HCT116 (cell line): ENCODE measurements around the gene TJP3. TPM values are rescaled to one million over a fixed set of nuclear protein-coding genes. Genes with fewer than 3 reads are reported as not detected.

Experiments used
- ATAC-seq: fragments of 200-7000 bp; cut with Tn5 transposase; 2 replicates; pipeline ENCODE4 v1.9.1; 2020; ENCODE audit warnings: mild to moderate bottlenecking, moderate library complexity
- BruUV-seq: library from RNA; stranded (reverse); fragments of 400-500 nt; replicated peaks from 2 replicates; lab custom pipeline; 2021; lab: Mats Ljungman, UMichigan
- CTCF ChIA-PET: fragments of 300-600 bp; sonication (Branson Sonifier 250); formaldehyde crosslinking; loops from one replicate; lab custom pipeline; 2021; ENCODE audit warnings: antibody characterized with exemption; lab: Charles Lee
- POLR2A ChIA-PET: fragments of 300-600, 350-600 bp; sonication (Branson Sonifier 250); formaldehyde crosslinking; loops from one replicate; lab custom pipeline; 2021; ENCODE audit warnings: antibody characterized with exemption; lab: Charles Lee
- RAD21 ChIA-PET, 2 experiments: fragments of 300-600 bp; sonication (Branson Sonifier 250); formaldehyde crosslinking; loops; one replicate each; lab custom pipeline; 2023; ENCODE audit warnings: low total read pairs in 2 of 2; ENCODE audit not compliant: uncharacterized antibody in 2 of 2, unreplicated experiment in 2 of 2, low non-redundant PET in 1 of 2; lab: Charles Lee
- DNase-seq: peaks from one replicate; pipeline ENCODE4 v3.0.0-alpha.2; 2010; ENCODE audit warnings: low read depth, low spot score
- H2AFZ ChIP-seq: fragments of 200-600 bp; shearing (Covaris generic), sonication (generic); 2 replicates; pipeline ENCODE4 v1.6.1; 2017; ENCODE audit warnings: low read depth, mixed run types, mixed read lengths, antibody characterized with exemption, low read length; ENCODE audit not compliant: poor library complexity, severe bottlenecking
- H3K27ac ChIP-seq: 2 replicates; pipeline ENCODE4 v1.5.1; 2012; ENCODE audit warnings: low read depth, low read length
- H3K27me3 ChIP-seq: fragments of 200-600 bp; sonication (generic); 2 replicates; pipeline ENCODE4 v1.6.1; 2016; ENCODE audit warnings: mixed run types, low read length, mixed read lengths; ENCODE audit not compliant: insufficient read depth
- H3K36me3 ChIP-seq, 2 experiments: fragments of 200-500 bp in 1 of 2; fragments of 200-600 bp in 1 of 2; sonication (Bioruptor generic) in 1 of 2; sonication (generic) in 1 of 2; 2 replicates each; pipeline versions ENCODE4 v1.5.1 to v1.6.1; 2014 to 2016; ENCODE audit warnings: low read length in 2 of 2, inconsistent platforms in 1 of 2, mixed read lengths in 1 of 2, mixed run types in 1 of 2; ENCODE audit not compliant: insufficient read depth in 2 of 2, control insufficient read depth in 1 of 2
- H3K4me1 ChIP-seq, 2 experiments: fragments of 200-600 bp in 1 of 2; sonication (generic) in 1 of 2; 2 replicates each; pipeline versions ENCODE4 v1.5.1 to v1.6.1; 2012 to 2017; ENCODE audit warnings: low read length in 2 of 2, inconsistent platforms in 1 of 2, mild to moderate bottlenecking in 1 of 2, mixed read lengths in 1 of 2, mixed run types in 1 of 2, moderate library complexity in 1 of 2; ENCODE audit not compliant: insufficient read depth in 2 of 2, control insufficient read depth in 1 of 2
- H3K4me2 ChIP-seq: fragments of 200-600 bp; sonication (generic); 2 replicates; pipeline ENCODE4 v1.6.1; 2017; ENCODE audit warnings: mixed run types, low read length, mixed read lengths
- H3K4me3 ChIP-seq, 2 experiments: fragments of 200-600 bp in 1 of 2; sonication (generic) in 1 of 2; replicated peaks in 1 of 2; 2 replicates each; pipeline ENCODE4 v1.5.1; 2011 to 2016; ENCODE audit warnings: low read length in 2 of 2, control low read depth in 1 of 2, low read depth in 1 of 2, mild to moderate bottlenecking in 1 of 2, mixed read lengths in 1 of 2, mixed run types in 1 of 2
- H3K79me2 ChIP-seq: fragments of 200-600 bp; sonication (generic); 2 replicates; pipeline ENCODE4 v1.6.1; 2017; ENCODE audit warnings: mild to moderate bottlenecking, mixed run types, low read length, moderate library complexity, mixed read lengths; ENCODE audit not compliant: insufficient read depth
- H3K9ac ChIP-seq: fragments of 200-600 bp; sonication (generic); 2 replicates; pipeline ENCODE4 v1.6.1; 2016; ENCODE audit warnings: low read length, mixed read lengths
- H3K9me2 ChIP-seq: fragments of 200-600 bp; sonication (generic), shearing (Covaris generic); 2 replicates; pipeline ENCODE4 v1.6.1; 2017; ENCODE audit warnings: mixed run types, mild to moderate bottlenecking, moderate library complexity; ENCODE audit not compliant: insufficient read depth
- H3K9me3 ChIP-seq, 2 experiments: fragments of 200-500 bp in 1 of 2; fragments of 200-600 bp in 1 of 2; sonication (Bioruptor generic) in 1 of 2; sonication (generic) in 1 of 2; 2 replicates each; pipeline ENCODE4 v1.6.1; 2014 to 2017; ENCODE audit warnings: low read length in 2 of 2, mixed read lengths in 2 of 2, inconsistent platforms in 1 of 2, low read depth in 1 of 2, mild to moderate bottlenecking in 1 of 2, mixed run types in 1 of 2, moderate library complexity in 1 of 2; ENCODE audit not compliant: control insufficient read depth in 1 of 2, insufficient read depth in 1 of 2
- H4K20me1 ChIP-seq: fragments of 200-600 bp; sonication (generic), shearing (Covaris generic); 2 replicates; pipeline ENCODE4 v1.6.1; 2017; ENCODE audit warnings: mixed run types, mild to moderate bottlenecking, moderate library complexity; ENCODE audit not compliant: insufficient read depth
- ATF3 ChIP-seq: IDR thresholded peaks from 2 replicates; pipeline ENCODE4 v1.6.1; 2012
- CEBPB ChIP-seq: IDR thresholded peaks from 2 replicates; pipeline ENCODE4 v1.6.1; 2012; ENCODE audit warnings: low read depth
- CTCF ChIP-seq, 3 experiments: fragments of 200-600 bp in 1 of 3; sonication (generic) in 1 of 3; IDR thresholded peaks in 2 of 3; conservative IDR thresholded peaks in 1 of 3; 2 replicates each; pipeline ENCODE4 v1.5.1; 2012 to 2017; ENCODE audit warnings: low read depth in 2 of 3, low read length in 2 of 3, antibody characterized with exemption in 1 of 3, borderline replicate concordance in 1 of 3, control low read depth in 1 of 3, mild to moderate bottlenecking in 1 of 3, mixed read lengths in 1 of 3, mixed run types in 1 of 3, moderate library complexity in 1 of 3; ENCODE audit not compliant: insufficient read depth in 1 of 3
- EGR1 ChIP-seq: IDR thresholded peaks from 2 replicates; pipeline ENCODE4 v1.6.1; 2012; ENCODE audit warnings: low read depth
- EZH2 ChIP-seq: fragments of 200-600 bp; sonication (generic); IDR thresholded peaks from 2 replicates; pipeline ENCODE4 v1.6.1; 2017; ENCODE audit warnings: antibody characterized with exemption, mixed run types
- FOSL1 ChIP-seq: IDR thresholded peaks from 2 replicates; pipeline ENCODE4 v1.6.1; 2012; ENCODE audit warnings: low read depth
- MAX ChIP-seq: IDR thresholded peaks from 2 replicates; pipeline ENCODE4 v1.6.1; 2012
- POLR2A ChIP-seq: IDR thresholded peaks from 2 replicates; pipeline ENCODE4 v1.7.0; 2011; ENCODE audit warnings: borderline replicate concordance; ENCODE audit not compliant: insufficient read depth, insufficient read length; ENCODE audit errors: extremely low read depth
- POLR2AphosphoS5 ChIP-seq: IDR thresholded peaks from 2 replicates; pipeline ENCODE4 v1.6.1; 2011; ENCODE audit warnings: mild to moderate bottlenecking, low read depth, low read length, moderate library complexity
- RAD21 ChIP-seq: IDR thresholded peaks from 2 replicates; pipeline ENCODE4 v1.6.1; 2012; ENCODE audit warnings: low read depth, mild to moderate bottlenecking
- SIN3A ChIP-seq: IDR thresholded peaks from 2 replicates; pipeline ENCODE4 v1.6.1; 2012; ENCODE audit warnings: low read depth
- SP1 ChIP-seq: IDR thresholded peaks from 2 replicates; pipeline ENCODE4 v1.6.1; 2012; ENCODE audit warnings: low read depth
- SRF ChIP-seq: IDR thresholded peaks from 2 replicates; pipeline ENCODE4 v1.6.1; 2012; ENCODE audit warnings: low read depth
- TCF7L2 ChIP-seq: IDR thresholded peaks from 2 replicates; pipeline ENCODE4 v1.7.0; 2011; ENCODE audit warnings: borderline replicate concordance, inconsistent platforms; ENCODE audit not compliant: insufficient read depth, insufficient read length; ENCODE audit errors: extremely low read depth
- YY1 ChIP-seq: IDR thresholded peaks from 2 replicates; pipeline ENCODE4 v1.6.1; 2011; ENCODE audit warnings: low read length, low read depth, moderate library complexity, mild to moderate bottlenecking; ENCODE audit not compliant: insufficient replicate concordance; ENCODE audit errors: extremely low read depth
- ZBTB33 ChIP-seq: IDR thresholded peaks from 2 replicates; pipeline ENCODE4 v1.6.1; 2011; ENCODE audit warnings: mild to moderate bottlenecking, low read length, moderate library complexity; ENCODE audit not compliant: insufficient replicate concordance; ENCODE audit errors: extremely low read depth
- ZNF274 ChIP-seq: fragments of 200-500 bp; sonication (Bioruptor generic); IDR thresholded peaks from 2 replicates; pipeline ENCODE4 v1.6.1; 2014; ENCODE audit warnings: mild to moderate bottlenecking, low read depth, low read length, inconsistent platforms
- intact Hi-C: fragments of 100-400 bp; cut with micrococcal nuclease; formaldehyde crosslinking; loops from 2 replicates; pipeline ENCODE4 v1.10.0; 2022
- total RNA-seq: library from RNA; stranded (reverse); gene quantifications from one replicate; pipeline ENCODE4 v1.2.1, GENCODE V29; 2021; ENCODE audit not compliant: unreplicated experiment

TJP3 gene
- total RNA-seq, 1 experiment from 2014 or later, result 69.6 TPM

GRCh38 chr19:3736106-3736724 lies 28.0 kb downstream of the TJP3 start:
- POLR2A ChIA-PET, result no interaction called here
- no peaks in the 10 kb centered on the region for H4K20me1 ChIP-seq
- no peaks in the 10 kb centered on the region for H3K79me2 ChIP-seq
- TF ChIP-seq SP1 (no peak), ZNF274 (no peak), ZBTB33 (no peak), EZH2 (no peak), FOSL1 (no peak), SIN3A (no peak), ATF3 (no peak), POLR2AphosphoS5 (no peak), EGR1 (no peak), TCF7L2 (no peak), CTCF (IDR thresholded peaks at IDR 0.05 in 2 of 3, conservative IDR thresholded peaks at IDR 0.05 in 1 of 3; ENCODE audit: borderline replicate concordance in 1 of 3, insufficient read depth in 1 of 3, low read depth in 2 of 3, low read length in 2 of 3) (no peak), CEBPB (no peak), SRF (no peak), RAD21 (no peak), YY1 (no peak), MAX (no peak), POLR2A (no peak)
- no TSS peak for BruUV-seq
- no peaks in the 10 kb centered on the region for H3K9me3 ChIP-seq
- CTCF ChIA-PET, result no interaction called here
- H3K9ac ChIP-seq, result no peak overlapping the region
- H3K9me2 ChIP-seq, result no peaks in the 10 kb centered on the region
- peaks cover 0 to 3% of the 10 kb centered on the region in 2 experiments; a peak in 2 of 4 replicates for H3K36me3 ChIP-seq
- H3K4me1 ChIP-seq, result peaks cover 0 to 1% of the 10 kb centered on the region in 2 experiments; a peak in 2 of 4 replicates
- ATAC-seq, result no peak
- no peak overlapping the region for H3K4me2 ChIP-seq
- no peaks in the 10 kb centered on the region for H3K27me3 ChIP-seq
- intact Hi-C loops, result no loop called here
- no peak for DNase-seq
- H2AFZ ChIP-seq, result no peak overlapping the region
- H3K27ac ChIP-seq, result no peak overlapping the region
- RAD21 ChIA-PET, result no interaction called here
- H3K4me3 ChIP-seq, result no peak overlapping the region
